ENCODE results near the gene CHRNA4.
"Not testable (repeated sequence)": the region's sequence is repeated elsewhere in the genome, so short reads cannot be mapped to it uniquely, and the experiment has no call there.

Gene CHRNA4

GRCh38 chr20:63348828-63349515 is 12.2 kb downstream of the CHRNA4 start:
- DNase-seq (ENCODE audit: low read depth): no peak

DNA sequence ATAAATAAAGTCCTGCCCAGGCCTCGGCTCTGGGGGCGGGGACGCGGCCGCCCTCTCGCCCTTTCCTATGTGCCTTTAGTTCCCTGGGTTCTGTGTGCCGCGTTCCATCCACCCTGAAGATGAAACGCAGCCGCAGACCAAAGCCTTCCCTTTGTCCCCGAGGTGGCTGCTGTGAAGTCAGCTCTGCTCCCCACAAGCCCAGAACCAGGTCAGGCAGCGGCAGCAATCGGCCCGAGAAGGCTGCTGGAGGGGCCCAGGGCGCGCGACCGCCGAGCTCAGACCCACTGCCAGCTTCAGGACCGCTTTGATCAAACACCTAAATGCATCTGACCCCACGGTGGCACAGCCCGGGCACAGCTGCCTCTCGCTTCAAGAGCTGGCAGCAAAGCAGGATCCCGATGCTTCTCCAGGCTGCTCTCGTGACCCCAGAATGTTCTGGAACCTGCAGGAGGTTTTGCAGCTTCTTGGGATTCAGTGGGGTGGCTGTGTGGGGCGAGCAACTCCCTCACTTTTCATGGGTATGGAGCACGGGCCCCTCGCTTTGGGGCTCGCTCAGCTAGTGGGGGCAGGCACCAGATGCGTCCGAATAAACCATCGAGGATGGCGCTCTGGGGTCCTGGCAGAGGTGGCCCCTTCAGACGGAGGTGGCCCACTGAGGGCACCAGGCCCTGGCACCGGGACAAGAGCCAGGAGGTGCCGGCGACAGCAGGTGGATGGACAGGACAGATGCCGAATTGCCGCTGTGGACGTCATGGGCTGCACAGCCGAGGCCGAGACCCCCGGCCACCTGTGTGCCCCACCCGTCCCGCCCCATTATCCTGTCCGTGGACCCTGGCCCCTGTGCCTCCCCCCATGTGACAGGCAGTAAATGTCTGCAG is 13.0 kb downstream of the CHRNA4 start:
- DNase-seq (ENCODE audit: low read depth): no peak

- no peak for DNase-seq (ENCODE audit: low read depth)
Observed at GRCh38 chr20:63347081-63347741, 13.9 kb downstream of the CHRNA4 start.

DNA sequence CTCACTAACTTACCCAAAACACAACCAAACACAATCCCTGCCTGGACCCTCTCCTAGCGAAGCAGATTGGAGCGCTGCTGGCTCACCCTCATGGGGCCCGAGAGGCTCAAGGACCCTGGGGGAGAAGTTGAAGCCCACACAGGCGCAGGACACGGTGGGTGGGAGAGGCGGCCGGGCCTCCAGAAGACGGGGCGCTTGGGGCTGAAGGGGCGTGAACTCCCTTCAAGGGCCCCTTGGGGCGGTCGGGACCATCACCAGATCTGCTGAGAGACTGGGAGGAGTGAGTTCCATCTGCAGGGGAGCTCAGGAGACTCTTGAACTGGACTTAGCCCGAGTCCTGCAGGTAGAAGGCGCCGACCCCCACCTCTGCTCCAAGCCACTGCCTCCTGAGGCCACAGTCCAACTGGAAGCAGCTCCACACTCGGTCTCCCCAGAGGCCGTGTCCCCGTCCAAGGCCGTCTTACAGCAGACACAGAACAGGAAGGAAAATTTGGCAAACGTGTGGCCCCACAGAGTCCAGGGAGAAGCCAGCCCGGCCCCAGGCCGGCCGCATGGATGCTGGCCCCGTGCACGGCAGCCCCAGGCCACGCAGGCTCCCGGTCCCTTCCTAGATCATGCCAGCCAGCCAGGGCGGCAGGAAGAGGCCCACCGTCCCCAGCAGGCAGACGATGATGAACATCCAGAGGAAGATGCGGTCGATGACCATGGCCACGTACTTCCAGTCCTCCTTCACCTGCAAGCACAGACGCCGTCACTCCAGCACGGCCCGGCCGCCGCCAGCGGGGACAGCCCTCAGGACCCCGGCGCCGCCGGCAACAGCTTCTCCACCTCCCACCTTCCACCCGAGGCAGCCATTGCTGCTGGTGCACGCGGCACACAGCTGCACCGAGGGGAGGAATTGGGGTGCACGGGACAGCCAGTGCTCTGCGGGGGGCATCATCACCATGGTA is 14.7 kb downstream of the CHRNA4 start:
- DNase-seq (ENCODE audit: low read depth): no peak

DNA sequence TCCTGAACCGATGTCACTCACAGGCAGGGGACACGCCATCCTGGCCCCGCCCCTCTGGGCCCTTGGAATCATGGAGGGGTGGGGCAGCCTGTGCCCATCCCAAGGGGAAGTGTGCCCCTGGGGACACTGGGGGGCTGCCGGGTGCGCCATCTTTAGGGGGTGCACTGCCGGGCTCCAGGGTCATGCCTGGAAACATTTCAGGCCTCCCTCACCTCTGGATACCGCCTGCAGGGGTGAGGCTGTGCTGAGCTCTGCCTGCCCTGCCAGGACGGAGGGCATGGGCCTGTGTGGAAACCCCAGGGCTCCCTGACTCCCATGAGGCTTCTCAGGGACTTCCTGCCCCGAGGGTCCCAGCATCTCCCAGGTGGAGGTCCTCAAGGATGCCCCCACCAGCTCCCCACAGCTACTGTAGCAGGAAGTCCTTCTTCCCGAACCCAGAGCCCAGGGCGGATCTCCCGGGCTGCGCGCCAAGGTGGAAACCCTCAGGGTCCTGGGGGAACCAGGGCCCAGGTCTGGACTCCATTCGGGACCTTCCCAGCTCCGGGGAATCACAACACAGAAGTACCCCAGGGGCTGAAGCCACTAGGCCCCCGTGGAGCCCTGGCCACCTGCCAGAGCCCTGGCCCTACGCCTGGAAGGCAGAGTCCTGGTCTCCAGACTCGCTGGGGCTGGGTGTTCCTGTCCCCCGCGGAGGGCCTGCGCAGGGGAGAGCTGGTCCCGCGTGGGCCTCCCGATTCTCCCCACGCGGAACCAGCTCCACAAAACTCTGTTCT is 15.6 kb downstream of the CHRNA4 start:
- DNase-seq (ENCODE audit: low read depth): no peak

DNA sequence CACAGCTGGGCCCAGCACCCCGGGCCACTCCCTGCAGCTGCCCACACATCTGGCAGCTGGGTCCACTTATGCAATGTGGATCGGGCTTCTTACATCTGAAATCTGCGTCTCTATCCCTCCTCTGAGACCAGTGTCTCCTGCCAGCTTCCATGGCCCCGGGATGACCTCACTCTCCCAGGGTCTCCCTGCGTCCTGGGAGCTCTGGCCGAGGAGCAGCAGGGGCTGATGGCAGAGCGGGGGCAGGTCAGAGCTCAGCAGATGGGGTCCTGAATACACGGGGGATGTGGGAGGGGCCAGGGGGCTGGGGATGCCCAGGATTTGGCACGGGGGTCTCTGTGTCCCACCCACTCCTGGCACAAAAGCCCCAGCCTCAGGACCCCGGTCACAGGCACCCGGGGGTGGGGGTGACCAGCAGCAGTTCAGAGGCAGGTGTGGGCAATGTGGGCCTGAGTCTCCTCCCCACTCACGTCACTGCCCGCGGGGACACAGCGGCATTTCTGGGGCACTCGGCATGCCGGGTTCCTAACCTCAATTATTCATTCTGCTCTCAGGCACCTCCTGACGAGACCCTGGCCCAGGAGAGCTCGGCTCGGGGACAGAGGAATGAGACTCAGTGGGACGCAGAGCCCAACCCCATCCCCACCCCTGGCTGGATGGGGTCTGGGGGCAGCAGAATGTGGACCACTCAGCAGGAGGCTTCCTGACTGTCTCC is 16.4 kb downstream of the CHRNA4 start:
- no peak for DNase-seq (ENCODE audit: low read depth)

GRCh38 chr20:63343460-63344445 is 17.4 kb downstream of the CHRNA4 start:
- no peak for DNase-seq (ENCODE audit: low read depth)

DNA sequence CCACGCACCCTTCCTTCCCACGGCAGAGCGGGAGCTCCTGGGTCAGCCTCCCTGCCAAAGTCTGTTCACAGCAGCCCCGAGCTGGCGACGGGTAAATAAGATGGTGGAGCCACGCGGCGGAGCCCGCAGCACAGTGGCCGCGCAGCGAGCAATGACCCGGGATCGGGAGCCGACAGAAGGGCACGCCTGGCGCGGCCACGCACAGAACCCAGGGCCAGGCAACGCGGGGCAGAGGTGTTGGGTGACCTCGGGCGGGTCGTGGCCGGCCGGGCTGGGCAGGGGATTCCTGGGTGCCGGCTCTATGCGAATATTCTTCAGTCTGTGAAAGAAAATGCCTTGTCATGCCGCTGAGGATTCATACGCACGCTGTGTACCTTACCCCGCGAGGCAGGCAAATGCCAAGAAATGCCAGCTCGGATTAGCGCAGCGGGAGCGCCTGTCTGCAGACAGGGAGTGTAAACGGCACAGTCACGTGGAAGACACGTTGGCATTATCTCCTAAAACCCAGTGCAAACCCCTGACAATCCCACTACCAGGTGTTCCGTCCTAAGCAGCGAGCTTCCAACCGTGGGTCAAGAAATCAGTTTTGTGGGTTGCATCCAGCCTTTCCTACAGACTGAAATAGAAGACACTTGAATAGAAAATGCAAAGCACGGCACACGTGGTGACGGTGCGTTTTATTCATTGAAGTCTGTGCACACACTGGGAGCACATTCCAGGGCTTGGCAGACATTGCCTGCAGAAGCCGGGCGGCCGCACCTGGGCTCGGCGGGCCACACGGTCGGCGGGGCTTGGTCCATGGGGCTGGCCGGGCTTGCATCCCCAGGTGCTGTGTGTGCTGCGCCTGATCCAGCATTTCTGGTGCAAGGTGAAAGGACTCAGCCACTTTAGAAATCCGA is 18.3 kb downstream of the CHRNA4 start:
- no peak for DNase-seq (ENCODE audit: low read depth)

DNA sequence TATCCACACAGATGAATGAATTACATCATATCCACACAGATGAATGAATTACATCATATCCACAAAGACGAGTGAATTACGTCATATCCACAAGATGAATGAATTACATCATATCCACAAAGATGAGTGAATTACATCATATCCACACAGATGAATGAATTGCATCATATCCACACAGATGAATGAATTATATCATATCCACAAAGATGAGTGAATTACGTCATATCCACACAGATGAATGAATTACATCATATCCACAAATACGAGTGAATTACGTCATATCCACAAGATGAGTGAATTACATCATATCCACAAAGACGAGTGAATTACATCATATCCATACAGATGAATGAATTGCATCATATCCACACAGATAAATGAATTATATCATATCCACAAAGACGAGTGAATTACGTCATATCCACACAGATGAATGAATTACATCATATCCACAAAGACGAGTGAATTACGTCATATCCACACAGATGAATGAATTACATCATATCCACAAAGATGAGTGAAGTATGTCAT is 20.9 kb downstream of the CHRNA4 start:
- DNase-seq (ENCODE audit: low read depth): not testable (repeated sequence)

DNA sequence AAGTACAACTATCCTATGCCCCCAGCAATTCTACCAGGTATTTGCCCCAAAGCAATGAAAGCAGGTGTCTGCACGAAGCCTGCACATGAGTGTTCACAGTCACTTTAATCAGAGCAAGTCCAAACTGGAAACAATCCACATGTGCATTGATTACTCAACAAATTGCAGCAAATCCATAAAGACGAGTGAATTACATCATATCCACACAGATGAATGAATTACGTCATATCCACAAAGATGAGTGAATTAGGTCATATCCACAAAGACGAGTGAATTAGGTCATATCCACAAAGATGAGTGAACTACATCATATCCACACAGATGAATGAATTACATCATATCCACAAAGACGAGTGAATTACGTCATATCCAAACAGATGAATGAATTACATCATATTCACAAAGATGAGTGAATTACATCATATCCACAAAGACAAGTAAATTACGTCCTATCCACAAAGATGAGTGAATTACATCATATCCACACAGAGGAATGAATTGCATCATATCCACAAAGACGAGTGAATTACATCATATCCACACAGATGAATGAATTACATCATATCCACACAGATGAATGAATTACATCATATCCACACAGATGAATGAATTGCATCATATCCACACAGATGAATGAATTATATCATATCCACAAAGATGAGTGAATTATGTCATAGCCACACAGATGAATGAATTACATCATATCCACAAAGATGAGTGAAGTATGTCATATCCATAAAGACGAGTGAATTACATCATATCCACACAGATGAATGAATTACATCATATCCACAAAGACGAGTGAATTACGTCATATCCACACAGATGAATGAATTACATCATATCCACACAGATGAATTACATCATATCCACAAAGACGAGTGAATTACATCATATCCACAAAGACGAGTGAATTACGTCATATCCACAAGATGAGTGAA is 21.7 kb downstream of the CHRNA4 start:
- DNase-seq (ENCODE audit: low read depth): not testable (repeated sequence)

- DNase-seq (ENCODE audit: low read depth): no peak
Observed at GRCh38 chr20:63337786-63338420, 23.2 kb downstream of the CHRNA4 start.

GRCh38 chr20:63336232-63336752 is 24.9 kb downstream of the CHRNA4 start:
- DNase-seq (ENCODE audit: low read depth): no peak

GRCh38 chr20:63335711-63336110 is 25.4 kb downstream of the CHRNA4 start:
- no peak for DNase-seq (ENCODE audit: low read depth)

DNA sequence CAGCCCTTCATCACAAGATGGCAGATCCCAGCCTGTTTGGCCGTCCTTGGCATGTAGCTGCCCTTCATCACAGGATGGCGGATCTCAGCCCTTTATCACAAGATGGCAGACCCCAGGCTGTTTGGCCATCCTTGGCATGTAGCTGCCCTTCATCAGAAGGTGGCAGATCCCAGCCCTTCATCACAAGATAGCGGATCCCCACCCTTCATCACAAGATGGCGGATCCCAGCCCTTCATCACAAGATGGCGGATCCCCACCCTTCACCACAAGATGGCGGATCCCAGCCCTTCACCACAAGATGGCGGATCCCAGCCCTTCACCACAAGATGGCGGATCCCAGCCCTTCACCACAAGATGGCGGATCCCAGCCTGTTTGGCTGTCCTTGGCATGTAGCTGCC is 26.1 kb downstream of the CHRNA4 start:
- not testable (repeated sequence) for DNase-seq (ENCODE audit: low read depth)

DNA sequence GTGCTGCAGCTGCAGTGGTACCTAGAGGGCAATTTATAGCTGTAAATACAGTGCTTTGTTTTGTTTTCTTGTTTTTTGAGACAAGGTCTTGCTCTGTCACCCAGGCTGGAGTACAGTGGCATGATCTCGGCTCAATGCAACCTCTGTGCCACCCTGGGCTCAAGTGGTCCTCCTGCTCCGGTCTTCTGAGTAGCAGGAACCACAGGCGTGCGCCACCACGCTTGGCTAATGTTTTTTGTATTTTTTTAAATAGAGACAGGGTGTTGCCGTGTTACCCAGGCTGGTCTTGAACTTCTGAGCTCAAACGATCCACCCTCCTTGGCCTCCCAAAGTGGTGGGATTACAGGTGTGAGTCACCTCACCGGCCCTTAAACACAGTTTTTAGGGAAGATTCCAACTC is 26.8 kb downstream of the CHRNA4 start:
- DNase-seq (ENCODE audit: low read depth): no peak
